ENCODE data around the gene VIPAS39.

Gene VIPAS39

GRCh38 chr14:77457522-77458248 lies at the start of gene VIPAS39, which contains the start of gene AHSA1:
Gene VIPAS39, minus strand, starts transcription at chr14:77457601. Its CDS starts 3,499 bp downstream, at chr14:77454102.
Gene AHSA1, plus strand, starts transcription at chr14:77458093. Its CDS starts 97 bp downstream, at chr14:77458190.
- DNase-seq = peak; percentile 97

DNA sequence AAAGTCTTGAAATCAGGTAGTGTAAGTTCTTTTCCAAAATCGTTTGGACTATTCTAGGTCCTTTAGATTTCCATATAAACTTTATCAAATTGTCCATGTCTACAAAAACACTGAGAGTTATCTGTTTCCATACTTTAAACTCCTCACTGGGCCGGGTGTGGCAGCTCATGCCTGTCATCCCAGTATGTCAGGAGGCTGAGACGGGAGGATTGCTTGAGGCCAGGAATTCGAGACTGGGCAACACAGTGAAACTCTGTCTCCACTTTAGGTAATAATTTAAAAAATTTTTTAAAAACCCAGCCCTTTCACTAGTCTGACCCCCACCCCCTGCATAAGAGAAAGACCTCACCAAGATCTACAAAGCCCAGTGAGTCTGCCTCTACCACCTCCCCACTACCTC lies 47.6 kb upstream of the VIPAS39 start:
- DNase-seq = no peak

DNA sequence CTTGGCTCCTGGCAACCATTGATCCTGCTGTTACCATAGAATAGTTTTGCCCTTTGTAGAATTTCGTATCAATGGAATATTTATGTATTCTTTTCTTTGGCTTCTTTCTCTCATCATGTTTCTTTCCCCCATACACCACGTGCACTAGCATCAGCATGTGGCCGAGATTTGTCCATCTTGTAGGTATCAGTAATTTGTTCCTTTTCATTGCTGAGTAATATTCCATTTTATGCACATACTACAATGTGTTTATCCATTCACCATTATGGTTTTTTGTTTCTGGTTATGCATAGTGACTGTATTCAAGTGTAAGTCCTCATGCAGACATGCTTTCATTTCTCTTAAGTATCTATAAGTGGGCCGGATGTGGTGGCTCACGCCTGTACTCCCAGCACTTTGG lies 45.7 kb upstream of the VIPAS39 start:
- no peak for DNase-seq

DNA sequence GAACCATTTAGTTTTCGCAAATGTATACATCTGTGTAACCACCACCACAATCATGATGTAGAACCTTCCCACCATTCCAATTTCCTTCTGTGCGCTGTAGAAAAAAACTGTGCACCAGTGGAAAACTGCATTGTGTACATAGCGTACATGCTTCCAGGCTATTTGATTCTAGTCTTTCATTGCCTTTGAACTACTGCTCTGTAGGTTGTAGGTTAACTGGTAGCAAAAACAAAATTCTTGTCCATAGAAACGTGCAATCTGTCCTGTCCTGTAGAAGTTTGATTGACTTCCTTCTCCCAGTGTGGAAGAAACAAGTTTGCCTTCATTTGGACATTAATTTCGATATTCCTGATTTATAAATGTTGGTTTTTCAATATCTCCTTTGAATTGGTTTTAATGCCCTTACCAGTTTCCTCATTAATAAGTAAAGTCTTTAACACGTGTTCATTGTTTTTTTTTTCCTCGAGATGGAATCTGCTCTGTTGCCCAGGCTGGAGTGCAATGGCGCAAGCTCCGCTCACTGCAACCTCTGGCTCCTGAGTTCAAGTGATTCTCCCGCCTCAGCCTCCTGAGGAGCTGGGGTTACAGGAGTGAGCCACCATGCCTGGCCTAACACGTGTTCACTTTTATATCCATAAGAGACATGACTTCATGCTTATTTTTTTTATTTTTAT lies 44.8 kb upstream of the VIPAS39 start:
- DNase-seq = no peak

DNA sequence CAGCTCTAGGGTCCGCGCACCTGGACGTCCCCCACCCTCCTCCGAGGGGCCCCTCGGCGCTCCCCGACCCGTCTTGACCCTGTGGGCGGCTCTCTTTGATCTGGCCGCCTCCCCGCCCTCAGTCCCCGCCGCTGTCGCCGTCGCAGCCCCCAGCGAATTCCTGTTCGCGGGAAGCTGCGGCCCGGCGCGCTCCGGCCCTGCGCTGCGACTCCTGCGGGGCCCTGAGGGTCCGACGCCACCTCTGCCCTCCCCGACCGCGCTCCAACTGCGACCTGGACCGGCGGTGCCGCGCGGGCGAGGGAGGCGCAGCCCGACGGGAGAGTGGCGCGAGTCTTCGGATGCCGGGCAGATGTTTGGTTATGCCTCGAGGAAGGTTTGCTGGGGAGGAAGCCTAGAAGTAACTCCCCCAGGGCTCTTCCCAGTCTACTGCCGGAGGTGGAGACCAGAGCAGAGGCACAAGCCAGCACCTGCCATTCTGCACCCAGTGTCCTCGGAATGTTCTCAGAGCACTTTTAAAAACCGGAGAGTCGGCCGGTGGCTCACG lies 41.7 kb upstream of the VIPAS39 start:
- DNase-seq = no peak

DNA sequence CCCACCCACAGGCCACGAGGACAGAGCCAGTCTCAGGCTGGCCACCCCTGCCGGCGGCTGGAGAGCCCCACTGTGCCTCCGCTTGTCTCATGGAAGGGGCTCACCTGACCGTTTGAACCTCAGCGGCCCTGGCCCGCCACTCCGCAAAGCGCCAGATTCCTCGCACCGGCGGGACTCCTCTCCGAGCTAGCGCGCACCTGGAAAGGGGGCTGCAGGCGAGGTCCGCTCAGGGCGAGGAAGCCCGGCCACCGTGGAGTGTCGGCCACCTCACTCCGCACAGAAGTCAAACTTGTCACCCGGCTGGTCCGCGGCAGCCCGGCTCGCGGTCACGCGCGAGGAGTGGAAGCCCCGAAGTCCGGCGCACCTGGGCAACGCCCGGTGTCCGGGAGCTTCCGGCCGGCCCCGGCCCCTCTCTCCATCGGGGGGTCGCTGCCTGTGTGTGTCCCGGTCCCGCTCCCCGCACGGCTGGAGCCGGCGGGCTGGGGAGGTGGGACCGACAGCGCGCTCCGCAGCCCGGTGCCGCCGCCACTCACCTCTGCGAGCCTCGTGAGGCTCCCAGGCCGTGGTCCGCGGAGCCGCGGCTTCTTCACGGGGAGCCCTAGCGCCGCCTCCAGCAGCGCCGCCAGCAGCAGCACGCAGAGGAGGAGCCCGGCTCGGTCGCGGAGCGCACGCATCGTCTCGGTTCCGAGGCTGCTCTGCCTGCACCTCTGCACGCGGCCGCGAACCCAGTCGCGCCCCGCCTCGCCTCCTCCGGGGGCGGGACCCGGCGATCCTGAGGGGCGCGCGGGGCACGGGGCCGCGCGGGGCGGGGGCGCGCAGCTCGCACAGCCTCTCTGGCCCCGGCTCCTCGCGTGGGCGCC lies 40.9 kb upstream of the VIPAS39 start, which contains the start of gene ISM2:
ISM2 (minus strand) TSS at position 697 of the 860 bp plus-strand sequence; CDS start at position 674, 23 bp downstream.
- peak; percentile 27 for DNase-seq

DNA sequence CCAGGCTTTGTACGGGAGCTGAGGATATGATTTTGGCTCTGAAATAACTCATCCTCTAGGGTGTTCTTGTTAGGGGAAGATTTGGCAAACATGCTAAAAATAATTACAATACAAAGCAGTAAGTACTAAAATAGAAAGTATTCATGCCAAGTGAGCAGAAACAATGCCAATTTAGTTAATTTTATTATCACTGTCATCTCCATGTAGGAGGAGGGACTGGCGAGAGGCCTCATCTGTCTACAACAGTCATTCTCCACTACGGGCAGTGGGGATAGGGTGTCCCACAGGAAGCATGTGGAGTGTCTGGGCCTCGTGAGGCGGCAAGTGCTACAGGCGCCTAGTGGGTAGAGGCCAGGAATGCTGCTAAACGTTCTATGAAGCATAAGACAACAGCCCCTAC lies 37.9 kb upstream of the VIPAS39 start:
- DNase-seq = no peak

- DNase-seq = no peak
These were observed 33.7 kb upstream of the VIPAS39 start for GRCh38 chr14:77491056-77491455.

DNA sequence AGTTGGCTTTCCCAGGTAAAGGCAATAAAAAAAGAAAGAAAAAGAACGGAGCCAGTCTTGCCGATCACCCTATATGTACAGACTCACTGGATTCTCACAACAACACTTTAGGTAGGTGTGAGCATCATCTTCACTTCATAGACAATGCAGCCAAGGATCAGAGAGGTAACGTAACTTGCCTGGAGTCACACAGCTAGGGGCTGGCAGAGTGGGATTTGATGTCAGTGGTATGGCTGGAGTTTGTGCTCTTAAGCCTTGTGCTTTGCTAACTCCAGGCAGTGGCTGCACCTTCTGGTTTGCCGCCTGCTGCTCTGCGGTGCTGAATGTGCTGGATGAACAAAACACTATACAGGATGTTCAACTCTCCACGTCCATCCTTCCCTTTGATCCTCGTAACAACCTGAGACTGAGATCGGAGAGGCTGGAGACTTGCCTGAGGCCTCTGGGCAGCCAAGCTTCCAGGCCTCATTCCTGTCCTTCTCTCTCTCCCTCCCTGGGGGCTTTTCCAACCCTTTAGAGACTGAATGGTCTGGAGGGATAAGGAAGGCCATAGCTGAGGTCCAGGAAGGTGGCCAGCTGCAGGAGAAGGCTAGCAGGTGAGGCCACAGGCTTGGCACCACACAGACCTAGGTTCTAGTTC lies 33.1 kb upstream of the VIPAS39 start:
- no peak for DNase-seq

DNA sequence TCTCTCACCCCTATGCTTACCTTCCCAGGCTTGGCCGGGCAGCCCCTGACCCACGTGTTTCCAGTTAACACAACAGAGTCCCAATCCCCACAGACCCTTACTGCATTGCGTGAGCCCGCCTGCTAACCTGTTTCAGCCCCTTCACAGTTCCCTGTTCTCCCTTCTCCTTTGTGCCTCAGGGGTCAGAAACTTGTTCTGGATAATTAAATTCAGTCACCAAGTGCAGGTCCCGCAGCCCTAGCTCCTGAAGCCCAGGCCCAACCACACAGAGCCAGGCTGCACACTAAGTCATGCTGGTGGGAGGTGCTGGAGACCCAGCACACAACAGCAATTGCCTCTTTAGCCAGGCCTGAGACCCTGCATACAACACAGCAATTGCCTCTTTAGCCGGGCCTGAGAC lies 31.6 kb upstream of the VIPAS39 start:
- no peak for DNase-seq

GRCh38 chr14:77488558-77488957 lies 31.2 kb upstream of the VIPAS39 start:
- no peak for DNase-seq

DNA sequence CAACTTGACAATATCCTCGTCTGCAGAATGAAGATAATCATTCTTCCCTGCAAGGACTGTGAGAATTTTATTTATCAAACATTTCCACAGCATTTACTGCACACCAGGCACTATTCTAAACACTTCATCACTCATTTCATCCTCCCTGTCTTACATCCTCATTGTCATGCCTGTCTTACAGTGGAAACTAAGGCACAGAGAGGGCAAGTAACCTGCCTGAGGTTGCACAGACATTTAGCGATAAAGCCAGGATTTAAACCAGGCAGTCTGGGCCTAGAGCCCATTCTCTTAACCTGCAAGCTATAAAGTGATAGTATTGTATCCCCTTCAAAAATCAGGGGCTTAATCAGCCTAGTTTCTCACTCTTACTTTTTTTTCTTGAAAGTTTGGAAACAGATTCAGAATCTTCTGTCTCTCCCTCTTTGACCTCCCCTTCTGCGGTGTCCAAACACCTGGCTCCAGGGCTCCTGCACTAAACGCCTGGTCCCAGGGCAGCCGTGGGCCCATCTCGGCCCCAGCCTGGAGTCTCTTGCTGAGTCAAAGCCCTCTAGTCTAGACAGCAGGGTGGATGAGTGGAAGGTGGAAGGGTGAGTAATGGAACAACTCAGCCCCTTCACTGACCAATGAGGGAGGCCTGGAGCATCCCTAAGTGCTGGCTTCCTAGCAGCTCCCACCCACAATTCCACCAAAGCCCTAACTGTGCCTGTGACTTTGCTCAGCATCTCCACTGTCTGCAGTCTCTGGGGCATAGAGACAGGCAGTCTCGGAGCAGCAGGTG lies 28.7 kb upstream of the VIPAS39 start:
- no peak for DNase-seq

- DNase-seq = no peak
These were observed 27.9 kb upstream of the VIPAS39 start for GRCh38 chr14:77485256-77485655.

- no peak for DNase-seq
These were observed 25.0 kb upstream of the VIPAS39 start for GRCh38 chr14:77482422-77482821.

GRCh38 chr14:77478796-77479195 lies 21.4 kb upstream of the VIPAS39 start:
- no peak for DNase-seq

DNA sequence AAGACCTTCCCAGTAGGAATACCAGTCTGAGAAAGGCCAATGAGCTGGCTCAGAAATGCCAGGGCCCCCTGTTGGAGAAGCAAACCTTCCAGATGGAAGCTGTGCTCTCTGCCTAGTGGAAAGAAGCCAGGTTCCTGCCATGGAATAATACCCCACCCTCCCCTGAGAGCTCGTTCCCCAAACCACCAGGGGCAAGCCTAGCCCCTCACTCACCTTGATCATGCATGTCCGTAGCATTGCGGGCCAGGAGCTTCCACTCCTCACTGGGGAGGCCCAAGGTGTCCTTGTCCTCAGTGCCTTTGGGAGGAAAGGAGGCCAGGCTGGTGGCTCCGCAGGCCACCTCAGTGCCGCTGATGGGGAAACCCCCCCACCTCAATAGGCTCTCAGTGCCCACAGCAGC lies 20.6 kb upstream of the VIPAS39 start:
- no peak for DNase-seq

- no peak for DNase-seq
These were observed 18.2 kb upstream of the VIPAS39 start for GRCh38 chr14:77475432-77476115.

GRCh38 chr14:77474479-77475177 lies 17.2 kb upstream of the VIPAS39 start:
- no peak for DNase-seq

DNA sequence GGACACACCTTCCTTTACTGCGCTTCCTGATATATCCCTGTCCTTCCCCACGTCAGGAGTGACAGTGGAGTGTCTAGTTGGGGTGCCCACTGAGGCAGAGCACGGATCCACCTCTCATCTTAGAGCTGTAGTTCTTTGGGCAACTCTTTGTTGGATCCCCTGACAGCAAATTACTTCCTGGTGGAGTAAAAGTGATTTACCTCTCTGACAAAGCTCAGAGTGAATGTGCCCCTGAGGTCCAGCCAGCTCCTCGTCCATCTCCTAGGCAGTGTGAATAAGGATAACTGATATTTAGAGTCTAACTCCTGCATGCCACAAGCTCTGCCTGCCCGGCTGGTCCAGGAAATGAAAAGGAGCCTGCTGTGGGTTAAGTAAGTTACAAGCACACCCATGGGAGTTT lies 16.5 kb upstream of the VIPAS39 start:
- no peak for DNase-seq

GRCh38 chr14:77470224-77470870 lies 12.9 kb upstream of the VIPAS39 start:
- no peak for DNase-seq
